Esophagus muscularis mucosa (tissue), 3 donors: Measurements from ENCODE around the gene USP25.

ENCODE experiments used
- CTCF ChIP-seq, 3 experiments: fragments of 200-600 bp in 2 of 3; fragments of 450-650 bp in 1 of 3; sonication (generic) in 2 of 3; IDR thresholded peaks; one replicate each; pipeline ENCODE4 v1.5.1; 2017 to 2019; ENCODE audit warnings: antibody characterized with exemption in 3 of 3, mild to moderate bottlenecking in 2 of 3, moderate library complexity in 1 of 3
- POLR2A ChIP-seq: fragments of 450-650 bp; IDR thresholded peaks from one replicate; pipeline ENCODE4 v1.6.1; 2017; ENCODE audit warnings: antibody characterized with exemption, moderate library complexity, mild to moderate bottlenecking, low read depth
- POLR2AphosphoS5 ChIP-seq, 2 donors: sonication (generic); formaldehyde crosslinking; IDR thresholded peaks; one replicate each; pipeline ENCODE4 v1.6.1; 2017; ENCODE audit warnings: antibody characterized with exemption in 2 of 2

GRCh38 chr21:15755125-15755524 lies 25.3 kb downstream of the USP25 start:
- TF ChIP-seq CTCF (IDR thresholded peaks at IDR 0.05) (no peak), POLR2A (no peak), POLR2AphosphoS5 (IDR thresholded peaks at IDR 0.05) (no peak)
